Inflammatory macrophage treated with lipopolysaccharide for 1 hour (primary cell): ENCODE measurements around the gene CCNJL.

Experiments
- DNase-seq, 2 donors: peaks; one replicate each; pipeline ENCODE4 v3.0.0-alpha.2; 2020 to 2022

Gene CCNJL

DNA sequence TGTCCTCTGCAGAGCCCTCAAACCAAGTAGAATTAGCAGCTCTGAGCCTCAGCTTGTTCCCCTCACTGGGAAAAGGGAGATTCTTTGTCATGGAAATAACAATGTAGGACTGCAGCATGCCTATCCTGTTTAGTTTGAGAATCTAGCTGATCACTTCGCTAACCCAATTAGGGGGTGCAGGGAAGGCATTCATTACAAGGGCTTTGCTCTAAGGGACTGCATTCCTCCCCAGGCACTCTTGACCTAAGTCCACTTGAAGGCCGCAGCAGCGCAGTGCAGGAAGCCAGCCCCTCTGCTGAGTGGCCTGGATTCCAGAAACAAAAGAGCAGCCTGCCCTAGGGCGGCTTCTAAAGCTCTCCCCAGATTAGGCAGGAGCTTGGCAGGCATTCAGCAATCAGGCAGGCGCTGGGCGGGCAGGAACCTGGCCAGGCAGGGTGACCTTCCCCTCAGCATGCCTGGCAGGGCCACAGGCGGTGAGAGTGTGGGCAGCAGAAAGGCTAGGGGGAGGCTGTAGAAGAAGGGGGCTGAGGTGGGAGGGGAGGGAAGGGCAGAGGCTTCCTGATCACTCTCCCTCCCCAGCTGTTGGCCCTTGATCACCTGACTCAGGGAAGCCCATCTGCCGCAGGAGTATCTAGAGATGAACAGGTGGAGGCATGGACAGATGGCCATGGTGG lies 24.8 kb downstream of the CCNJL start:
- DNase-seq, result no peak

DNA sequence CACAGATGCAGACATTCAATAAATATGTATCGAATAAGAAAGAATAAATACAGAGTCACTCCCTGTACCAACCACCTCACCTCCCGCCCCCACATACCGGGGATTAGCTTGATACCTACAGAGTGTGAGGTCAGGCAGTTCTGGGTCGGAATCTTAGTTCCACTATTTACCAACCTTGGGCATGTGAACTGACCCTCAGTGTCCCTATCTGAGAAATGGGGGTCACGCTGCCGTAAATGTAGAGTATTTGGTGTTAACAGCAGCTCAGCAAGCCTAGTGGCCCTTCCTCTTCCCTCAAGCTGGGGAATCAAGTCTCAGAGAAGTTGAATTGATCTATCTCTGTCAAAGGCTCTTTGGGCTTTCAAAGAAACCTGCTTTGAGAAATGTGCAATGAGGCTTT lies 25.4 kb downstream of the CCNJL start:
- no peak for DNase-seq

DNA sequence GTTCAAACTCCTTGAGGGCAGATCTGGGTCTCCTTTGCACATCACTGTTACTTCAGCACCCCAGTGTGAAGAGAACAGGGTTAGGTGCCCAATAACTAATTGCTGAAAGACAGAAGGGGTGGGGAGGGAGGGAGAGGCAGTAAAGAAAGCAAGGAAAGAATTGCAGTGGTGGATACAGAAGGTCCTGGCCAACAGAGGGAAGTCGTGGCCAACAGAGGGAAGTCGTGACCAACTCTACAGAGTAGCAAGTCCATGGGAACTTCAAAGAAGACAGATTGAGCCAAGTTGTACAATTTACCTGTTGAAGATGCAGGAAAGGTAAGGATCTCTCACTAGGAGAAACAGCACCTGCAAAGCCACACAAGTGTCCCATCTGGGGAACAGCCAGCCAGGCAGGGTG lies 27.0 kb downstream of the CCNJL start:
- peak in 1 of 2 donors; percentile 15 for DNase-seq

DNA sequence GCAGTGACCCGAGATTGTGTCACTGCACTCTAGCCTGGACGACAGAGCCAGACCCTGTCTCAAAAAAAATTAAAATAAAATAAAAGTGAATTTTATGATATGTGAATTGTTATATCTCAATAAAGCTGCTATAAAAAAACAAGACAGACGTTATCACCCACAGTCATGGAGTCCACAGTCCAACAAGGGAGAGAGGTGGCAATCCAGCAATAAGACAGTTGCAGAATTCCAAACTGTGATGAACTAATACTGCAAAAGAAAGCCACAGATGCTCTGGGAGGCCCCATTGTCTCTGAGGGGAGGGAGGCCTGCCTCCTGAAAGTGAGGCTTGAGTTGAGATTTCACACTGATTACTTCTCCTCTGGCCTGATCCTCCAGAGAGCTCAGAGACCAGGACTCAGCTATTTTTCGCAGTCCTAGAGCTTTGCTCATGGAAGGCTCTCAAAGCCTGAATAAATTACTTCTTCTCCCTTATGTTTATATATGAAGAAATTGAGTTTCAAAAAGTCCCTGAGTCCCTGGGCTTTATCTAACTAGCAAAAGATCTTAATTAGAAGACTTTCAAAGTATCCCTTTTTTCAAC lies 28.0 kb downstream of the CCNJL start:
- DNase-seq, result no peak

DNA sequence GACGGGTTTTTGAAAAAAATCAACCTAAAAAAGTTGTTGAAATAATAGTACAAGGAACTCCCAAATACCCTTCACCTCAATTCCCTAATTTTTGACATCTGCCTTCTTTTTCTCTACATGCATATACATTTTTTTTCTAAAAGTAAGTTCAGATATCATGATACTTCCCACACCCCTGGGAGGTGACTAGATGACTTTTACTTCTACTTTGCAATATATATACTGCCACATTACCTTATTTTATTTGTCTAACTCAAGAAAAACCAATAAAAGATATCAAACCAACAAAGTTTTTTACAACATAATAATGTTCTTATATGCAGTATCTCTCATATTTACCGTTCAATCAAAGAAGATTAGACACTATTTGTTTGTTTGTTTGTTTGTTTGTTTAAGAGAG lies 31.1 kb downstream of the CCNJL start:
- no peak for DNase-seq

DNA sequence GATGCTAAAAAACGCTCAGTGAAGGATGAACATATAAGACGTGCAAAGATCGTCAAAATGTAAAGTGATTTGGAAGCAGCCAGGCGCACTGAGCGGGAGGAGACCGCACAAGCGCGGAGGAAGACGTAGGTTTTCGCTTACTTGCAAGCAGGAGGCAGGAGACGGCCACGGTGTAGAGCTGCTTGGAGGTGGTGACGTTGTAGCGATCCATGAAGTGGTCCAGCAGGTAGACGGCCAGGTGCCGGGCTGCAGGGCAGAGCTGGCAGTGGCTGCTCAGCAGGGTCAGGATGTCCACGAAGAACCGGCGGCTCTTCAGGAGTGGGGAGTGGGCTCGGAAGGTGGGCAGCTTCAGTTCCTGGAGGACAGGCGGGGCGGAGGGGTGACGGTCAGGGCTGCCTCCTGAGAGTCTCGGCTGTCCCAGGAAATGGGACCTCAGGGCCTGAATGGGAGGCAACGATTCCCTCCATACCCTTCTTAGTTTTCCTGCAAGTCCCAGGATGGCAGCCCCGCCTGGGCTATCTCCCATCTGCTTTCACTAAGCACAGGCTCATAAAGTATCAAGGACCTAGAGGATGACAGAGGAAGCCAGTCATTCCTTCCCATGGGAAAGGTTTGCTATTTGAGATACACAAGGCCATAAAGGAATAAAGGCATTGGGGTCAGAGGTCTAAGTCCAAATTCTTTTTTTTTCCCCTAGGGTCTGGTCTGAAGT lies 31.8 kb downstream of the CCNJL start:
- DNase-seq, result no peak

DNA sequence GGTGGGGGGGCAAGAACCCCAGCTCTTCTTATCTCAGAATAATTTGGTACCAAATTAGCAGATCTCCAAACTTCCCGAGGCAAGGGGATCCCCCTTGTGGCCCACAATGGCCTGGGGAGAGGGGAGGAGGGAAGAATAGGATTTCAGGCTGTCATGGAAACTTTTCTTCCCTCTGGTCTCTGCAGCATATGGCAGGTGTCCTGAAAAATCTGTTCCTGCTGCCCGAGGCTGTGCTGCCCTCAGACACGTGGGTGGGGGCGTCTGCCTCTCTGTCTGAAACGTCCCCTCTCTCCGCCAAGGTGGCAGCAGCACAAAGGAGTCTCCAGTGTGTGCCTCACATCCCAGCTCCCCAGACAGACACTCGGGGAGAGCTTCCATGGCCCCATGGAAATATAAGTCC lies 34.0 kb downstream of the CCNJL start:
- DNase-seq, result no peak

DNA sequence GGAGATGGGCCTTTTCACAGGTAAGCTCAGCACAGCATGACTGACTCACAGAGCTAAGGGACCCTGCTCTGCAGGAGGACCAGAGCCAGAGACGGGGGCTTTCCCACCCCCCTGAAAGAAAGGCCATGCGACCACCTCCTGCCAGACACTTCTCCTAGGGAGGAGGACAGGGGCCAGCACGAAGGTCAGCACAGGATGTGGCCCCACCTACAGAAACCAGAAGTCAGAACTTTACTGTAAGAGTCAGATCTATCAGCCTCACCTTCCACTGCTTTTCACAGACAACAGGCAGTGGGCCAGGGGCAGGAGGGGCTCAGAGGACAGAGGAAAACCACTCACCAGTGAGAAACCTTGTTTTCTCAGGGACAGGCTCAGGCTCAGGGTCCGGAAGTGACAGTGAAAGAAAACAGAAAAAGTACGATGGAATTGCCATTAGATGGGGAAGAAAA lies 37.9 kb downstream of the CCNJL start:
- DNase-seq, result no peak

DNA sequence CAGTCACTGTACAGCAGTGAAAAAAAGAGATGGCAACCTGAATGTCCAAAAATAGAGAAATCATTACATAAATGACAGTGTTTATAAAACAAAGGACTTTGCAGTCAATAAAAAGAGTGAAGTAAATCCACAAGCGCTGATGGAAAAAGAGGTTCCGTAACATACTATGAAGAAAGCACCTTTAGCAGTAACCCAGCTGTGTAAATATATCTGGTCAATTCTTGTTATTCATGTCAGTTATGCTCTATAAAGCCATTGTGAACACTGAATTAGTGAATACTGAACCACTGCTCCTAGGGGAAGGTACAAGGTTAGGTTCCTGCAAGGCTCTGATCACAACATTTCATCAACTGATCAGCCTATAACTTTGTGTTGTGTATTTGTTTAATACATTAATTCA lies 39.5 kb downstream of the CCNJL start:
- no peak for DNase-seq

DNA sequence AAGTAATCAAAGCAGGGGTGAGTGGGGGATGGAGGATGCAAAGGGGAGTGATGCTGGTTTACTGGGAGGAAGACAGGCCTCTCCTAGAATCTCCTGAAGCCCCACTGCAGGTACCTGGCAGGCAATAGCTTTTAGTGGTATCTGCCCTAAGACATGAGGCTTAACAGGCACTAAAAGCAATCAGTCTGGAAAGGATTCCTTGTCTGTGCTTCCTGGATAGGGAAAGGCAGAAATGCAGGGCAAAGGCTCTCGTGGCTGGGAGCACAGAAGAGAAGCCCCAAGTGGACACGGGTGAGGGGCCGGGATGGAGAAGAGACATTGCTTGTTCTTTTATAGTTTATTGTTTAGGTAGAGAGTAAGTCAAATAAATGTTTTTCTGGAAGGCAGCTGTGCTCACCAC lies 40.1 kb downstream of the CCNJL start:
- no peak for DNase-seq

DNA sequence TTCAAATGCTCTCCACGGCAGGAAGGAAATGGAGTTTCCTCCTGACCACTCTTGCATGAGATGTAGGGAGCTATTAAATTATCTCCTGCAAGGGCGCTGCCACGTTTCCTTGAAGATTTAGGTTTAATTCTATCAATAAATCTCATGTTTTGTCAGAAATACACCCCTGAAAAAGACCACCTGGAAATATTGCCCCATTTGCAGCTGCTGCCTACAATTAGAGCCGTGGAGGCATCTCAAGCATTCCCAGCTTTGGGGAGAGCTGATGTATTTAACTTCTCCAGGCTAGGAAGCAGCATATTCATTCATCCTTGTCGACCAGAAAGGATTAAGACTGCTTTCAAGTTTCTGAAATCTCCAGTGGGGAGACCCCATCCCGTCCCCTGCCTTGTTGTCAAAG lies 40.5 kb downstream of the CCNJL start:
- no peak for DNase-seq

DNA sequence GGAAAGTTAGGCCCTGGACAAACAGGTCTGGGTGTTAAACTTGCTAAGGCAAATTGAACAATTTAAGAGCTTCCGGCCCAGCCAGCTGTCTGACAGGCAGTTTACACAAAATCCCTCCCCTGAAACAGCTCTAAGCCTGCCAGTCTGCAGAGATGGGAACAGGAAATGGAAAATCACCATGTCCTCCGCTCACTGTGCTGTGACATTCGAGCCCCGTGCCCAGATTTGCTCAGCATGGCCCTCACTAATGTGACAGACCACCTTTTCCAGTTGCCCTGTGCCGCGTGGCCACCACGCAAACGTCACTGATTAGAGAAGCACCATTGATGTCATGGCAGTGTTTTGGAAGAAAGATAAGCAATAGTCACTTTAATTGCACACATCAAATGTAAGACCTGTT lies 41.0 kb downstream of the CCNJL start:
- no peak for DNase-seq

DNA sequence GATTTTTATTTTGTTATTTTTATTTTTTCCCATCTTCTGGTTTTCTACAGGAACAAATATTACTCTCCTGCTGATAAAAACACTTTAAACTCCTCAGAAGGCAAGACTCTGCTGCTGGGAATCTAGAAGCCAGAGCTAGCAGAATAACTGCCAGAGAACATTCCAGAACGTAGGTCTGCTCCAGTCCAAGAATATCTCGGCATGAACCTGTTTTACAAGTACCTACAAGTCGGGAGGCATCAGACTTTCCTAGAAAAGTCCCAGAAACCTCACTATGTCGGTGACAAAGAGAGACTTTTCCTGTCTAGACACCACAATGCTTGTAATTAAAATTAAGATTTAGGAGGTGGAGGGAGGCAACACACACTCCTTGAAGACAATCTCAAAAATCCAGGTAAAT lies 41.7 kb downstream of the CCNJL start:
- no peak for DNase-seq

DNA sequence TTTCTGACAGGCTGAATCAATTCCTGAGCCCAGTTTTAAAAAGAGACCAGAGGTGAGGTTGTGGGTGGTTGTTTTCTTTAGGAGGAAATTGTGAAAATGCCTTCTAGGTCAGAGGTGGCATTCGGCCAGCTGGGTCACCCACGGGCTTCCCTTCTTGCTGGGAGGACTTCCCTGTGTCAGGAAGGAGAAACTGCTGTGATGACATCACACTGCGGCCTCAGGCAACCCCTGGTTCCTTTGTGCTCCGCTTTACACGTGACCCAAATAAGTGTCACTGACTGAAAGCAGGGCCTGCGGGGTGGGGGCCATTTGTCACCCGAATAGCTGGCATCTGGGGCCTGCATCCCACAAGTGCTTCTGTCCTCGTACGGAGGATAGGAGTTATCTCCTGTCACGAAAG lies 43.3 kb downstream of the CCNJL start:
- peak; percentile 95 to 97 for DNase-seq

DNA sequence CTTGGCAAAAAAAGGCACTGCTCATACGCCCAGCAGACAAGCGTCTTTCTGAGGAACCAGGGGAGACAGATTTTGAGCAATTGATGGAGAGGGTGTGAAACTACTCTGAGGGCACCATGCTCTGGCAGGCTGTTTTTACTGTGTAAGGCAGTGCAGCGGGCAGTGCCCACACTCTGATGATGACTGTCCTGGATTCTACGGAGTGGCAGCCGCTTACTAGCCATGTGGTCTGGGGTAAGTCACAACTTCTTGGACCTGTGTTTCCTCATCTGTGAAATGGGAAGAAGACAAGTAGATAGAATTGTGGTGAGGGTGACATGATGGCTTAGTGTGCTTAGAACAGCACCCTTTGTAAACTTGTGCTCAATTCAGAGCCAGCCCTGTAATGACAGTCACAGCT lies 44.2 kb downstream of the CCNJL start:
- DNase-seq, result peak; percentile 26

DNA sequence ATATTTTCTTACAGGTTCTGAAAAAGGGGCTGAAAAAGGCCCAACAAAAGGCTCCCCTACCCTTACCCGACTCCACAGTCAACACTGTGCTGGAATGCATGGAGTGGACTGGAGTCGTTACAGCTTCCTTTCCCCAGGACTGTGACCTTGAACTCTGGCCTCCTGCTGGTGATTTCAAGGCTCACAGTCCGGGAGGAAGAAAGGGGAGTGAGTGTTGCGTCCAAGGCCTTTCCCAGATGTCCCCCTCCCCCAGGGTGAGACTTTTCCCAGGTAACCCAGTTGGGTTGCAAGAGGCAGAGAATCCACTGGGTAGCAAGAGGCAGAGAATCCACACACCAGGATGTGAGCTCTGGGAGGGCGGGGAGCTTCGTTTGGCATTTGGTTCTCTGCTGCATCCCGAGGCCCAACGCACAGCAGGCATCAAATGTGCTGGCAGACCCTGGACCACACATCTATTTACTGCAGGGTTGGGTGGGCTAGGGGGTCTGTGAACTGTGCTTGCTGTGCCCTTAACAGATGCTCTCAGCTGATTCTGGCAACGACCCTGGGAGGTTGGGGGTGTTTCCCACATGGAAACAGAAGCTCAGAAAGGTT lies 45.5 kb downstream of the CCNJL start:
- DNase-seq, result no peak

DNA sequence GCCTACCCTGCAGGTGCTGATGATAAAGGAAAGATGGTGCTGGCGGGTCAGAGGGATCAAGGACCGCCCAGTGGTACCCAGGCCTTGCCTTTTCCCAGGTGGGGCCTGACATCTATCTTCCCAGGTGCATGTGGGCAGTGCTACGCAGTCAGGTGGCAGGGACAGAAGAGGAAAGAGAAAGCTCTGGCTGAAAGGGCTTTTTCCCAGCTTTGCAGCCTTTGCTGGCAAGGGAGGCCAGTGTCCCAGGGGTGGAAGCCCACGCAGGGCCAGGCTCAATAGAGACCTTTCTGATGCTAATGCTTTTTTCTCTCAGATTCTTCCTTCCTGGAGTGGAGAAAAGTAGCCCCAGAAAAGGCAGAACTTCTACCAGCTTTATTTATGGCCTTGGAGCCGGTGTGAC lies 46.3 kb downstream of the CCNJL start:
- no peak for DNase-seq

DNA sequence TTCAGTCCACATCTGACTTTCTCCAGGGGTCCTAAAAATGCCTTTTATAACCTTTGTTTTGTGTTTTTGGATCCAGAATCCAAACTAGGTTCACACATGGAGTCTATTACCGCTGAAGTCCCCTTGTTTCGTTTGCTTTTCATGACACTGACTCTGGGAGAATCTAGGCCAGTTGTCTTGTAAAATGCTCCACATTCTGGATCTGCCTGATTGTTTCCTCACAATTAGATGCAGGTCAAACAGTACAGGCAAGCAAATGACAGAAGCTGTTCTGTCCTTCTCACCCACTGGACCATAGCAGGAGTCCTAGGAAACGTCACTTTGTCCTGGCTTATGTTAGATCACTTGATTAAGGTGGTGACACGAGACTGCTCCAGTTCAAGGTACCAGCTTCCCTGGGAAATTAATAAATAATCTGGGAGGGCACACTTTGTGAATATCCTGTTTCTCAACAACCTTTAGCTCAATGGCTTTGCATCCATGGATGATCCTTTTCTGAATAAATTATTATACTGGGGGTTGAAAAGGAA lies 49.0 kb downstream of the CCNJL start:
- DNase-seq, result no peak

DNA sequence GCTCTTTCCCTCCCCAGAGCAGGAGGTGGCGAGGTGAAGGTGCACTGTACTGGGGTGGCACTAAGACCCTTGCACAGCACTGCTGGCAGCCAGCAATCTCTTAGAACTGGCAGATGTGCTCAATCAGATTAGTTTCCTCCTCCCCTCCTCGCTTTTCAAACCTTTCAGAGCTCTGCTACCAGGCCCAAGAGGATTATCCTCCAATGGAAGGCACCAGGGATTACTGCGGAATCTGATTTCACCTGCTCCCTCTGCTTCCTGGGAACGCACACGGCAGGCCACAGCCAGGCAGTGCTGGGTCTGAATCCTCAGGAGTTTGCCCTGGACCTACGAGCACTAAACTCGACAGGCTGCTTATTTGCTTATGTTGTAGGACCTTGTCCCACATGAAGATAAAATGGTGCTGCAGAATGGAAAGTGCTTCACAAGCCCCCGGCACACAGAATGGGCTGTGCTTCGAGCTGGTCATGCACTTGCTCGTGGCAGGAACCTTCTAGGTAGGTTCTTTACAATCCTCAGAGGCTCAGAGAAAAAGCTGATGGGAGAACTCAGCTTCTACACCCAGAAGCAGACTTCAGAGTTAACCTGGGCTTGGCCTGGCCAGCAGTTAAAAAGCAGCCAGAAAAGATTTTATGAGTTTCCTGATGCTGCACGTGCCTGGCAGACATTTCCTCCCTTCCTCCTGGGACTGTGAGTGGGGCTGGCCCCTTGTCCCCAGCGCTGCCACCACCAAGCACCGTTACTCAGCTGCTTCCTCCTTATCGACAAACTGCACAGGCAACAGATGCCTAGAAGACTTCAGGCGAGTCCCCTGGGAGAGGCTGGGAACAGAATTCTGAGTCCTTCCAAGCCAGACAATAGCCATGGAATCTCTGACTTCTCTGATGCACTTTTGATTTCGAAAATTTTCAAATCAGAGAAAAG lies 50.0 kb downstream of the CCNJL start:
- DNase-seq, result no peak

DNA sequence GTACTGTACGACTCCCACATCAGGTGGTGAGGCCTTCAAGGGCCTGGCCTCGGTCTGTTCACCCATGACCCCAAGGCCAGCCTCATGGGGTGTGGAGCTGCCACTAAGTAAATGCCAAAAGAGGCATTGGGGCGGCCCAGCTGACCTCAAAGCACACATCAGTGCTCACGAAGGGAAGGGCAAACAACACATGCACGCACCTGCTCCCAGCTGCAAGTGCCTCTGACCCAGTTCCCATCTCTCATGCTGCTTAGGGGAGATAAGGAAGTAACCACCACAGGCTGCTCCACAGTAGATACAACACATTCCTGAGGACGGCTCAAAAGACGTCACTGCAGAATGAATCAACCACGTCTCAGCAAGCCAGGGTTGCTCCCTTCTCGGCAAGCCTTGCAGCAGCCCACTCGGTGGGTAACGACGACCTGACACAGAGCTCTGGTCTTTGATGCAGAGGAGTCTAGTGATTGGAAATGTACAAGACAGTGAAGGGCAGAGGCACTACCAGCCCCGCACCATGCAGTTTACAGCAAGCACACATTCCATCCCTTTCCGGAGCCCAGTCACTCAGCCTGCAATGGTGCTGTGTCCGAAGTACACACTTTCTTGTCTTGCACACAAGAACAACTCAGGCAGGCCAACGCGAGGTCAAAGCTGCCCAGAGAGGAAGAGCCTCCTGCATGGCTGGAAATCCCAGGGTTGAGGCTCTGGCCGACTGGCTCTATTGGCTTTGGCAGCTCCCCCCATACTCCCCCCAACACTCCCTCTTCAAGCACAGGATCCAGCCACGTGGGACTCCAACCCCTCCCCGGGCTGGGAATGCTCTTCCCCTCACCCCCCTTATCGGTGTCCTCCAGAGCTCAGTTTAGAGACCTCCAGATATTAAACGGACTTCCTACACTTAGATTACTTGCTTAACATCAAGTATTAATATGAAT lies 51.2 kb downstream of the CCNJL start:
- DNase-seq, result peak; percentile 8 to 14

DNA sequence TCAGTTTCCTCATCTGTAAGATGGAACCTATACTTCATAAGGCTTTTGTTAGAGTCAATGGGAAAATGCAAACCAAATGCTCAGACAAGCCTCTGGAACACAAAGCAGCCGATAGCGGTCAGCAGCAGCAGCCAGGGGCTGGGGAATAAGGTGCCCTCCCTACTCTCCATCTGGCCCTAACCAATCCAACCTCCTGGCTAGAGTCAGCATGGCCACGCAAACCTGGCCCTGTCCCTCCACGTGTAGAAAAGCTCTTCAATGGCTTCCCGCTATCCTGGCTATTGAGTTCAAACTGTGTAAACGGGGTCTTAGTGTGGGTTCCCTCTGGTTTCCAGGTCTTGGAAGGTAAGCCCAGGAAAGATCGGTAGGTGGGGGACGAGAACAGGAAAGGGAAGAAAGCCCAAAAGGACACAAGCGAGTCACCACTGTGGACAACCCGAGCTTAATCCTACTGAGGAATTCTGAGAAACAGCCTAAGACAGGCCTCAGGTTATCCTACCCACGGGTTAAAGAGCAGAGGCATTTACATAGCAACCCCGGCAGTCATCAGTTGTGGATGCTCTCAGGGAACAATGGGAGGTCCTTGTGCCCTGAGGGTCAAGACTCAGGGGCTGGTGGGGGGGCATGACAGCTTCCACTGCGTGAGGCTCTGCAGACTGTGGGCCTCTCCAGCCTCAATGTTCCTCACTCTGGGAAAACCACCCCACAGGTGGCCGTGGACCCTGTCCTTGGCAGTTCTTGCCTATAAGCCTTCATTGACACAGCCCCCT lies 52.2 kb downstream of the CCNJL start:
- DNase-seq, result no peak
